Lower leg skin (tissue), 4 donors: ENCODE data around the gene ALG1. TPM values are rescaled to one million over a fixed set of nuclear protein-coding genes. Genes with fewer than 3 reads are reported as not detected.
"Not testable (repeated sequence)": the region's sequence is repeated elsewhere in the genome, so short reads cannot be mapped to it uniquely, and the experiment has no call there.

Source experiments
- DNase-seq, 2 donors: peaks; one replicate each; pipeline ENCODE4 v3.0.0-alpha.2; 2019; ENCODE audit warnings: low spot score in 2 of 2
- H3K4me3 ChIP-seq: fragments of 200-600 bp; sonication (generic); 2 replicates; pipeline ENCODE4 v1.5.1; 2017; ENCODE audit warnings: mild to moderate bottlenecking, low read depth; ENCODE audit not compliant: poor library complexity, severe bottlenecking
- POLR2A ChIP-seq, 2 donors: fragments of 450-650 bp; IDR thresholded peaks; one replicate each; pipeline ENCODE4 v1.6.1; 2016 to 2017; ENCODE audit warnings: antibody characterized with exemption in 2 of 2, mild to moderate bottlenecking in 1 of 2, moderate library complexity in 1 of 2
- WGBS, 2 donors: methylation state at CpG; one replicate each; pipeline ENCODE4 v1.1.5; 2018; 5-methylcytosine and 5-hydroxymethylcytosine counted together
- intact Hi-C: fragments of 100-400 bp; cut with DNase I; formaldehyde crosslinking; loops from one replicate; pipeline ENCODE4 v1.15.0; 2023; ENCODE audit warnings: low total_unique reads
- total RNA-seq, 4 donors: library from RNA; depleted of rRNA; stranded (reverse); fragments of >200 nt; gene quantifications; one replicate each; pipeline ENCODE4 v1.1.0, GENCODE V29; 2016
- TF ChIP-seq, protein P1 (sequence below), 3 donors: fragments of 450-650 bp; IDR thresholded peaks; one replicate each; pipeline ENCODE4 v1.5.1; 2016; ENCODE audit warnings: antibody characterized with exemption in 3 of 3, mild to moderate bottlenecking in 3 of 3, moderate library complexity in 2 of 3

Gene ALG1
- total RNA-seq, 4 donors from 2014 or later = 10.9 to 31.5 (median 17.0) TPM

DNA sequence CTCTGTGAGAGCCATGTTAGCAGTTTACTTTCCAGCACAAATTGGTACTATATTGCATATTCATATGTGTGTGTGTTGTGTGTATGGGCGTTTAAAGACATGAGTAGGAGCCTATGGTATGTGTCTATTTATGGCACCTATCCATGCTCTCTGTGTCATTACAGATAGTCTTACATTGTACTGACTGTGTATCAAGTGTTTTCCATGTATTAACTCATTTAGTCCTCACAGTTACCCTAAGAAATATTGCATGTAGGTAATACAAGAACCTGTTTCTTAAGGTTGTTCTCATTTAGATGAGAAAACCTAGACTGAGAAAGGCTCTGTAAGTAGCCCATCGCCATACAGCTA, 1.6 kb downstream of the ALG1 start:
- WGBS, 2 donors = 73% methylated on average over 2 of the region's 2 CpGs
- TF ChIP-seq, protein P1, sequence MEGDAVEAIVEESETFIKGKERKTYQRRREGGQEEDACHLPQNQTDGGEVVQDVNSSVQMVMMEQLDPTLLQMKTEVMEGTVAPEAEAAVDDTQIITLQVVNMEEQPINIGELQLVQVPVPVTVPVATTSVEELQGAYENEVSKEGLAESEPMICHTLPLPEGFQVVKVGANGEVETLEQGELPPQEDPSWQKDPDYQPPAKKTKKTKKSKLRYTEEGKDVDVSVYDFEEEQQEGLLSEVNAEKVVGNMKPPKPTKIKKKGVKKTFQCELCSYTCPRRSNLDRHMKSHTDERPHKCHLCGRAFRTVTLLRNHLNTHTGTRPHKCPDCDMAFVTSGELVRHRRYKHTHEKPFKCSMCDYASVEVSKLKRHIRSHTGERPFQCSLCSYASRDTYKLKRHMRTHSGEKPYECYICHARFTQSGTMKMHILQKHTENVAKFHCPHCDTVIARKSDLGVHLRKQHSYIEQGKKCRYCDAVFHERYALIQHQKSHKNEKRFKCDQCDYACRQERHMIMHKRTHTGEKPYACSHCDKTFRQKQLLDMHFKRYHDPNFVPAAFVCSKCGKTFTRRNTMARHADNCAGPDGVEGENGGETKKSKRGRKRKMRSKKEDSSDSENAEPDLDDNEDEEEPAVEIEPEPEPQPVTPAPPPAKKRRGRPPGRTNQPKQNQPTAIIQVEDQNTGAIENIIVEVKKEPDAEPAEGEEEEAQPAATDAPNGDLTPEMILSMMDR (IDR thresholded peaks at IDR 0.05) = no peak
- no peak for TF ChIP-seq POLR2A (IDR thresholded peaks at IDR 0.05)

DNA sequence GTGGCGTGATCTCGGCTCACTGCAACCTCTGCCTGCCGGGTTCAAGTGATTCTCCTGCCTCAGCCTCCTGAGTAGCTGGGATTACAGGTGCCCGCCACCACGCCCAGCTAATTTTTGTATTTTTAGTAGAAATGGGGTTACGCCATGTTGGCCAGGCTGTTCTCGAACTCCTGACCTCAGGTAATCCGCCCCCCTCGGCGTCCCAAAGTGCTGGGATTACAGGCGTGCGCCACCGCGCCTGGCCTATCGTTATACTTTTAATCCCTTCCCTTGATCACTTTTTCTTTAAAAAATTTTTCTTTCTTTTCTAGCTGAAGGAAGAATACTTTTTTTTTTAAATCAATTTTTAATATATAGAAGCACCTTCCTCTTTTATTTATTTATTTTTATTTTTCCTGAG, 2.1 kb downstream of the ALG1 start:
- intact Hi-C loops, DNase-seq, H3K4me3 ChIP-seq: not testable (repeated sequence)
- WGBS, 2 donors = 93 to 96% methylated on average over 15 of the region's 15 CpGs

More for the DNA sequence above, 1.6 kb downstream of the ALG1 start:
- intact Hi-C loops = no loop called here
- DNase-seq = no peak
- H3K4me3 ChIP-seq = no peak overlapping the region

DNA sequence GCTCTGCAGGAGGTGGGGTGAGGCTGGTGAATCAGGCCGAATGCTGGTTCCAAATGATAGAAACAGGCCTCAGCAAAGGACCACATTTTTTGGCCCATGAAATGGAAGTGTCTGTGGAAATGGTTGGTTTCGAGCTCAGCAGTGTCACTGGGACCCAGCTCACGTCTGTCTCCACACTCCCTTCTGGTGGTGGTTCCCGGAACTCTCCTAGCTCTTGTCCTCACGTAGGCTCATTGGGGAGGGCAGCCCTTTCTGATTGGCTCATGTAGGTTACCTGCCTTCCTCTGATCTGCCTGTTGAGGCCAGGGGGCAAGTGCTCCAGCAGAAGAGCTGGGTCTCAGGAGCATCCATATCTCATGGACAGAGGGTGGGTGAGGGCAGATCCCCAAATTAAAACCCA, 4.0 kb downstream of the ALG1 start:
- no peak overlapping the region for H3K4me3 ChIP-seq
- WGBS, 2 donors = 78 to 88% methylated on average over 5 of the region's 5 CpGs
- intact Hi-C loops = no loop called here
- no peak for TF ChIP-seq POLR2A (IDR thresholded peaks at IDR 0.05)
- TF ChIP-seq, protein P1 (IDR thresholded peaks at IDR 0.05) = no peak
- DNase-seq = no peak

DNA sequence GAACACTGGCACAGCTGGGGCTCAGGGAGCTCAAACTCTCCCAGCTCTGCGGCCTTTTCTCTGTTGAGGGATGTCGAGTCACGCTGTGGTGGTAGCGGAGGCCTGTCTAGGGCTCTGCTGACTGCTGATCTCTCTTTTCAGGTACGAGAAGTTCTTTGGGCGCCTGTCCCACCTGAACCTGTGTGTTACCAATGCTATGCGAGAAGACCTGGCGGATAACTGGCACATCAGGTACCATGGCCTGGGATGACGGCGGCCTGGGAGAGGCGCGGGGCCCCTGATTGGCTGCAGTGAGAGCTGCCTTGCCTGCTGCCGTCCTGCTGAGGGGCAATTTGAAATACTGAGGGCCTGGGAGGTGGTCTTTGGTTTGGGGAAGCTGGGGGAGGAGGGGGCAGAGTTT, 5.7 kb downstream of the ALG1 start:
- no peak overlapping the region for H3K4me3 ChIP-seq
- 93 to 95% methylated on average over 13 of the region's 13 CpGs for WGBS, 2 donors
- DNase-seq = no peak
- intact Hi-C loops = no loop called here
- TF ChIP-seq, protein P1 (IDR thresholded peaks at IDR 0.05) = no peak
- TF ChIP-seq POLR2A (IDR thresholded peaks at IDR 0.05) = no peak

DNA sequence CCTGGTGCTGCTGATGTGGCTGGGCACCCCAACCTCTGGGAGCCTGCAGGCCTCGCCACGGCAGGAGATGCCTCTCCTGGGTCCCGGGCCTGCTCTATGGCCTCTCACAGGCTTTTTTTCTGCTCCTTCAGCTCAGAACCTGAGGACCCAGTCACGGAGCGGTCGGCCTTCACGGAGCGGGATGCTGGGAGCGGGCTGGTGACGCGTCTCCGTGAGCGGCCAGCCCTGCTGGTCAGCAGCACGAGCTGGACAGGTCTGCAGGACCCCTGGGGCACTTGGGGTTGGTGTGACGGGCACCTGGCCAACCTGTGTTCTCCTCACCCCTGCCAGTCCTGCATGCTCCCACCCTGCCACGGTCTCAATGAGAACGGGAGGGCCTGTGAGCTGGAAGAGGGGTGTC, 7.0 kb downstream of the ALG1 start:
- WGBS, 2 donors = 80 to 88% methylated on average over 6 to 16 of the region's 17 CpGs
- intact Hi-C loops = no loop called here
- no peak for TF ChIP-seq POLR2A (IDR thresholded peaks at IDR 0.05)
- TF ChIP-seq, protein P1 (IDR thresholded peaks at IDR 0.05) = no peak
- no peak overlapping the region for H3K4me3 ChIP-seq
- DNase-seq = no peak

DNA sequence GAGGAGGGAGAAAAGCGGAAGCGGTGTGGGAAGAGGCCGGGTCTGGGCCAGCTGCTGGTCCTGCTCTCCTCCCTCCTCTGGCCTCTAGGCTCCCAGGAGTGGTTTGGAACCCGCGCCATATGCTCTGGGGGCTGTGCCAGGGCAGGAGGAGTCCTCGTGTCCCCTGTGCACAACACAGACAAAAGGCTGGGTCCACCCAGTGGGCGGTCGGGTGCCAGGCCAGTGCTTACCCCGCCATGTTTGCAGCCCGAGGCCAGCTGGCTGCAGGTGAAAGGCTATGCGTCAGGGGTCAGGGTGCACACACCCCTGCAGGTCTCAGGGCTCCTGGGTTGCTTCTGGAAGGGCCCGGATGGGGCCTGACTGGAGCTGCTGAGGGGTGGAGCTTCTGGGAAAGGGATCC, 8.8 kb downstream of the ALG1 start:
- H3K4me3 ChIP-seq, DNase-seq, intact Hi-C loops: not testable (repeated sequence)
- 89 to 91% methylated on average over 5 to 12 of the region's 12 CpGs for WGBS, 2 donors

DNA sequence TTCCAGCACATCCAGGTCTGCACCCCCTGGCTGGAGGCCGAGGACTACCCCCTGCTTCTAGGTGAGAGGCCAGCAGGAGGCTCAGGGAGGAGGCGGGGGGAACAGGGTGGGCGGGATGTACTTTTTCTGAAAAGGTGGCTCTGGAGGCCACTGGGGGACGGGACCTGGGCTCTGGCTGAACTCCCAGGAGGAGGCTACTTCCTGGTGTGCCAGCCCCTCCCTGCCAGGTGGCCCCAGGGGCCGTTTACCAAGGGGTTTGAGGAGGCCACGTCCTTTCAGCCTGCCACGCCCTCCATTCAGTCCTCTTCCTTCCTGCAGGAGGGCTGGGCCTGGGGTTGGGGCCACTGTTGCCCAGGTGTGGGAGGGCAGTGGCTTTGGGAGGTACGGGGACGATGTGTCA, 9.4 kb downstream of the ALG1 start:
- DNase-seq, intact Hi-C loops, H3K4me3 ChIP-seq: not testable (repeated sequence)
- WGBS, 2 donors = 69 to 78% methylated on average over 9 of the region's 9 CpGs

DNA sequence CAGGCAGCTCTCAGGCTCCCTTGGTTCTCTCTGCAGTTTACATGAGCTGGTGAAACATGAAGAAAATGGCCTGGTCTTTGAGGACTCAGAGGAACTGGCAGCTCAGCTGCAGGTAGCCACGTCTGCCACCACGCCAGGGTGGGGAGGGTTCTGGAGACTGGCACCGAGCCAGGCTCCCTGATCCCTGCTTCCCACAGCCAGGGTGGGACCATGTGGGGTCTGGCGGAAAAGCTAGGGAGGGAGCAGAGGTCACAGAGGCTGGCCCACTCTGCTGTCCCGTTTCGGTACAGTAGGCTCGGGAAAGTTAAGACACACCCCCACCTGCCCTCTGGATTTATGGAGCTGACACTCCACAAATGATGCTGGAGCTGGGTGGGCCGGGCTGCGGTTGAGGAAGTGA, 12.0 kb downstream of the ALG1 start:
- WGBS, 2 donors = 85 to 86% methylated on average over 8 to 9 of the region's 9 CpGs
- intact Hi-C loops = not testable (repeated sequence)

DNA sequence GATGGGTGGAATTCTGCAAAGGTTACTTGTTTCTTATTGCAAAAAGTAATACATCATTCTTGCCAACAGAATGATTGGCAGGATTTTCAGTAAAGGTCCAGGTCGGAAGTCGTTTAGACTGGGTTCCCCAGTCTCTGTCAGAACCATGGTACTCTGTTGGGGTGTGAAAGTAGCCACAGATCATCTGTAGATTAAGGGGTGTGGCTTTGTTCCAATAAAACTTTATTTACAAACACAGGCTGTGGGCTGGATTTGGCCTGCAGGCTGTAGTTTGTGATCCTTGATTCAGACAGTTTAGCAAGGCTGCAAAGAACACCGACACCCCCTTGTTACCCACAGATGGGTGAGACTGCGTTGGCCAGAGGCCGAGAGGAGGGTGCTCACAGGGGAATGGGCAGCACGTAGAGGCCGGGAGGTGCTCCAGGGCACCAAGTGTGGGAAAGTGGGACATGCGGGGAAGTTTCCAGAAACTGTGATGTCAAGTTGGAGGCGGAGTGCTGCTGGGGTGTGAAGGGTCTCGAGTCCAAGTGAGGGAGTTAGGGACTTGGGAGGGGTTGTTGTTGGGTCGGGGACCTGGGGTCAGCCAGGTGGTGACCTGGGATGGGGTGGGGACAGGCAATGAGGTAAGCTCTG, 12.6 kb downstream of the ALG1 start:
- H3K4me3 ChIP-seq, DNase-seq, intact Hi-C loops: not testable (repeated sequence)
- 82 to 86% methylated on average over 11 of the region's 11 CpGs for WGBS, 2 donors

More for the DNA sequence above, 12.0 kb downstream of the ALG1 start:
- not testable (repeated sequence) for H3K4me3 ChIP-seq, DNase-seq

DNA sequence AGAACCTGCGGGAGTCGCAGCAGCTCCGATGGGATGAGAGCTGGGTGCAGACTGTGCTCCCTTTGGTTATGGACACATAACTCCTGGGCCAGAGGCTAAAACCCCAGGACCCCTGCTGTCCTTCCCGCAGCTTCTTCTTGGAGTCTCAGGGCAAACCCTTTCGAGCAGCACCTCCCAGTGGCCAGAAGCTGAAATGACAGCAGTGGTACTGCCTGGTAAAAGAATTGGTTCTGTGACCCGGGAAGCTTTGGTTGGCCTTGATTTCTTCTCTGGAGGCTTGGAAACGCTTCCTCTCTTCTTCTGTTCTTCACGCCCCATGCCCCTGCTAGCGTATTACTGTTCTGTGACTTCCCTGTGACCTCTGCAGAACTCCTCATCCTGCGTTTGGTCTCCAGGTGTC, 13.2 kb downstream of the ALG1 start:
- intact Hi-C loops, H3K4me3 ChIP-seq, DNase-seq: not testable (repeated sequence)
- WGBS, 2 donors = 81 to 84% methylated on average over 10 of the region's 10 CpGs

DNA sequence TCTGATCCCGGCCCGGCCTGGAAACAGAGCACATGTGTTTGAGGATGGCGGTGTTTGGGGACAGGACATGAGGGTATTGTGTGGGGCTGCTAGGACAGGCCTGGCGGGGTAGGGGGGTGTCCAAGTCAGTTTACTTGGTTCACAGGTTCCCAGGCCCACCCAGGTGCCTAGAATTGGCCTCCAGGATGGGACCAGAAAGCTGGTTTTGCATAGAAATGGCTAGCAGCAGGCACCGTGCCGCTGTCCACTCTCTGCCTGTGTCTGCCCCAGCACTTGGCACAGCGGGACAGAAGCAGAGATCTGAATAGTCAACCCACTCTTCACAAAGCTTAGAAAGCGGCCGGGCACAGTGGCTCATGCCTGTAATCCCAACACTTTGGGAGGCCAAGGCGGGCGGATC, 14.1 kb downstream of the ALG1 start:
- H3K4me3 ChIP-seq, DNase-seq, intact Hi-C loops: not testable (repeated sequence)
- WGBS, 2 donors = 94 to 95% methylated on average over 11 of the region's 11 CpGs
